Fibroblast of pulmonary artery (primary cell): ENCODE measurements around the gene KIF12.

Experiments used
- DNase-seq: peaks from one replicate; pipeline ENCODE4 v3.0.0-alpha.2; 2010; ENCODE audit warnings: low read depth
- H3K4me3 ChIP-seq: replicated peaks from 2 replicates; pipeline ENCODE4 v1.5.1; 2011; ENCODE audit warnings: low read depth, mild to moderate bottlenecking, control low read depth, low read length, moderate library complexity
- CTCF ChIP-seq: IDR thresholded peaks from 2 replicates; pipeline ENCODE4 v1.5.1; 2011; ENCODE audit warnings: mild to moderate bottlenecking, control low read depth, low read length, inconsistent platforms; ENCODE audit errors: missing control alignments

Gene KIF12

GRCh38 chr9:114056527-114056926, 42.6 kb downstream of the KIF12 start:
- TF ChIP-seq CTCF, result no peak
- no peak for DNase-seq
- H3K4me3 ChIP-seq, result no peak overlapping the region

- no peak for DNase-seq
- TF ChIP-seq CTCF, result no peak
- H3K4me3 ChIP-seq, result no peak overlapping the region
These were observed 43.2 kb downstream of the KIF12 start for GRCh38 chr9:114055894-114056293.

GRCh38 chr9:114055061-114055460, 44.0 kb downstream of the KIF12 start:
- H3K4me3 ChIP-seq, result no peak overlapping the region
- DNase-seq, result no peak
- TF ChIP-seq CTCF, result no peak

GRCh38 chr9:114054191-114054690, 44.9 kb downstream of the KIF12 start:
- no peak overlapping the region for H3K4me3 ChIP-seq
- DNase-seq, result no peak
- no peak for TF ChIP-seq CTCF

GRCh38 chr9:114053246-114054005, 45.7 kb downstream of the KIF12 start:
- TF ChIP-seq CTCF, result no peak
- H3K4me3 ChIP-seq, result no peak overlapping the region
- DNase-seq, result no peak

- no peak for DNase-seq
- no peak for TF ChIP-seq CTCF
These were observed 47.4 kb downstream of the KIF12 start for GRCh38 chr9:114051706-114052105.

GRCh38 chr9:114051281-114051680, 47.8 kb downstream of the KIF12 start:
- H3K4me3 ChIP-seq, result no peak overlapping the region
- no peak for TF ChIP-seq CTCF
- DNase-seq, result no peak

More at GRCh38 chr9:114051706-114052105, 47.4 kb downstream of the KIF12 start:
- no peak overlapping the region for H3K4me3 ChIP-seq
